Nephron progenitor cell (in vitro differentiated cells): ENCODE measurements around the gene CPPED1.

Experiments
- DNase-seq: peaks from one replicate; pipeline ENCODE4 v3.0.0; 2021
- H3K27ac Mint-ChIP-seq: 2 replicates; pipeline ENCODE4 v1.8.0; 2021; ENCODE audit warnings: mild to moderate bottlenecking, moderate library complexity, mixed read lengths
- H3K27me3 Mint-ChIP-seq: 2 replicates; pipeline ENCODE4 v1.8.0; 2021; ENCODE audit warnings: mild to moderate bottlenecking, low read depth, mixed read lengths; ENCODE audit not compliant: poor library complexity
- H3K36me3 Mint-ChIP-seq: 2 replicates; pipeline ENCODE4 v1.8.0; 2021; ENCODE audit warnings: low read depth, mixed read lengths
- H3K4me1 Mint-ChIP-seq: 2 replicates; pipeline ENCODE4 v1.8.0; 2021; ENCODE audit warnings: mixed read lengths
- H3K4me3 Mint-ChIP-seq: 2 replicates; pipeline ENCODE4 v1.8.0; 2021; ENCODE audit warnings: mild to moderate bottlenecking, moderate library complexity, mixed read lengths
- H3K9me3 Mint-ChIP-seq: 2 replicates; pipeline ENCODE4 v1.8.0; 2021; ENCODE audit warnings: mild to moderate bottlenecking, moderate library complexity, mixed read lengths
- TF ChIP-seq, protein P1 (sequence below): fragments of 200-600 bp; sonication (generic); IDR thresholded peaks from 2 replicates; pipeline ENCODE4 v1.5.0; 2021; ENCODE audit warnings: antibody characterized with exemption

Gene CPPED1

DNA sequence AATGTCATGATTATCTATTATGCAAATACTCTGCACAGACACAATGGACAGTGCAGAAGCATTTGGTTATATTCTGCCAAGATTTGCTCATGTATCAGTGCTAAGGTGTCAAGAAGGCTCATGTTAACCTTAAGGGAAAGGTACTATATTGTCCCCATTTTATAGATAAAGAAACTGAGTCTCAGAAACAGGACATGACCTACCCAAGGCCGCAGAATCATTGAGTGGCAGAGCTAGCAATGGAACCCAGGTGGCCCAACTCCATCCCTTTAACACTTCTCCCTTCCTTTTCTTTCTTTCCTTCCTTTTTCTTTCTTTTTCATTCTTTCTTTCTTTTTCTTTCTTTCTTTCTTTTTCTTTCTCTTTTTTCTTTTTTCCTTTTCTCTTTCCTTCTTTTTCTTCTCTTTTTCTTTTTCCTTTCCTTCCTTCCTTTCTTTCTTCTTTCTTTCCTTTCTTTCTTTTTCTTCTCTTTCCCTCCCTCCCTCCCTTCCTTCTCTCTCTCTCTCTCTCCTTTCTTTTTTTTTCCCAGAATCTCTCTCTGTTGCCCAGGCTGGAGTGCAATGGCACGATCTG is 149.8 kb downstream of the CPPED1 start:
- no peak overlapping the region for H3K4me3 Mint-ChIP-seq
- H3K9me3 Mint-ChIP-seq: peaks cover 4% of the 10 kb centered on the region
- peaks cover 18% of the 10 kb centered on the region for H3K27me3 Mint-ChIP-seq
- TF ChIP-seq, protein P1, sequence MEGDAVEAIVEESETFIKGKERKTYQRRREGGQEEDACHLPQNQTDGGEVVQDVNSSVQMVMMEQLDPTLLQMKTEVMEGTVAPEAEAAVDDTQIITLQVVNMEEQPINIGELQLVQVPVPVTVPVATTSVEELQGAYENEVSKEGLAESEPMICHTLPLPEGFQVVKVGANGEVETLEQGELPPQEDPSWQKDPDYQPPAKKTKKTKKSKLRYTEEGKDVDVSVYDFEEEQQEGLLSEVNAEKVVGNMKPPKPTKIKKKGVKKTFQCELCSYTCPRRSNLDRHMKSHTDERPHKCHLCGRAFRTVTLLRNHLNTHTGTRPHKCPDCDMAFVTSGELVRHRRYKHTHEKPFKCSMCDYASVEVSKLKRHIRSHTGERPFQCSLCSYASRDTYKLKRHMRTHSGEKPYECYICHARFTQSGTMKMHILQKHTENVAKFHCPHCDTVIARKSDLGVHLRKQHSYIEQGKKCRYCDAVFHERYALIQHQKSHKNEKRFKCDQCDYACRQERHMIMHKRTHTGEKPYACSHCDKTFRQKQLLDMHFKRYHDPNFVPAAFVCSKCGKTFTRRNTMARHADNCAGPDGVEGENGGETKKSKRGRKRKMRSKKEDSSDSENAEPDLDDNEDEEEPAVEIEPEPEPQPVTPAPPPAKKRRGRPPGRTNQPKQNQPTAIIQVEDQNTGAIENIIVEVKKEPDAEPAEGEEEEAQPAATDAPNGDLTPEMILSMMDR: no peak
- H3K4me1 Mint-ChIP-seq: peaks cover 18% of the 10 kb centered on the region
- no peaks in the 10 kb centered on the region for H3K36me3 Mint-ChIP-seq
- H3K27ac Mint-ChIP-seq: no peak overlapping the region
- DNase-seq: no peak

DNA sequence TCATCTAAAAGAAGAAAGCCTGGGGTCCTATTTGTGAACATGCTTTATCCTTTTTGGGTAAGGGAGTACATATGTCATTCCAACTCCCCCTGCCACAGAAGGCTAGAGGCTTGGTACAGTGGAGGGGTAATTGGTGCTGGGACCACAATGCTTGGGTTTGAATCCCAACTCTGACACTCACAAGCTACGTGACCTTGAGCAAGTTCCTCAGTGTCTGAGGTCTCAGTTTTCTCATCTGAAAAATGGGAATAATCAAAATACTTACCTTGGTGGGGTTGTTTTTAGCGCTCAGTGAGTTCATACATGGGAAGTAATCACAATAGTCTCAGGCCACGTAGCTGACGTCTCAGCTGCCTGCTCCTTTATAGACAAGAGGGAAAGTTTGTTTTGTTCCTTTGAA is 150.8 kb downstream of the CPPED1 start:
- no peaks in the 10 kb centered on the region for H3K36me3 Mint-ChIP-seq
- DNase-seq: no peak
- peaks cover 4% of the 10 kb centered on the region for H3K9me3 Mint-ChIP-seq
- no peak overlapping the region for H3K27ac Mint-ChIP-seq
- peaks cover 18% of the 10 kb centered on the region for H3K27me3 Mint-ChIP-seq
- no peak overlapping the region for H3K4me3 Mint-ChIP-seq
- H3K4me1 Mint-ChIP-seq: peaks cover 18% of the 10 kb centered on the region
- TF ChIP-seq, protein P1: no peak

DNA sequence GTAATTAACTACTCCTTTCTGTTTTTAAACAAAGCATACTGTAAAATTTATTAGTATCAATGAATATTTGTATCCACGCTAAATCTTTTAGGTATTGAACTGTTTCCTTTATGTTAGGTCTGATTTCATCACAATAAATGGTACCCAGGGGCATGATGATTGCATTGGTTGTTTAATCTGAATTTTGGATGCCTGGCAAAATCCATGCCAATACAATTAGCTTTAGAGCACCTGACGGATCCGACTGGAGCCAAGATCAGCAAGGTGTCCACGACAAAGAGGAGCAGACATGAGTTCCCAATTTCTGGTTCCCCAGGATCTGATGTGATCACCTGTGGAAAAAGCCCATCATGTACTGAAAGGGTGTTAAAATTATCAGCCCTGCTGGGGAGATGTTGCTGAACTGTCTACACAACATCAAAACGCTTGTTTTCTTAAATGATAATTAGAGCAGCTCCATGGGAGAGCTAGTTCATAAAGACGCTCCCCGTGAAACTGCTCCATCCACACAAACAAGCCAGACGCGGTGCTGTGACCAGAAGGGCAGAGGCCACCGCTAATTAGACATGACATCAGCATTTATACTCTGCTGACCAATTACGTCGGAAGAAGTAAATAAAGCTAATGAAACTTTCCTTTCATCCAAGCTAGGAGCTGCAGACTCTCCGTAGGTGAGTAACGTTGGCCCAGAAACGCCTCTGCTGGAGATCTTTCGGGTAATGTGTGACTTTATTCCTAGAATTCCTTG is 151.7 kb downstream of the CPPED1 start:
- no peak overlapping the region for H3K4me3 Mint-ChIP-seq
- DNase-seq: no peak
- H3K27me3 Mint-ChIP-seq: peaks cover 18% of the 10 kb centered on the region
- H3K9me3 Mint-ChIP-seq: no peaks in the 10 kb centered on the region
- TF ChIP-seq, protein P1: no peak
- H3K36me3 Mint-ChIP-seq: no peaks in the 10 kb centered on the region
- no peak overlapping the region for H3K27ac Mint-ChIP-seq
- H3K4me1 Mint-ChIP-seq: peaks cover 18% of the 10 kb centered on the region

DNA sequence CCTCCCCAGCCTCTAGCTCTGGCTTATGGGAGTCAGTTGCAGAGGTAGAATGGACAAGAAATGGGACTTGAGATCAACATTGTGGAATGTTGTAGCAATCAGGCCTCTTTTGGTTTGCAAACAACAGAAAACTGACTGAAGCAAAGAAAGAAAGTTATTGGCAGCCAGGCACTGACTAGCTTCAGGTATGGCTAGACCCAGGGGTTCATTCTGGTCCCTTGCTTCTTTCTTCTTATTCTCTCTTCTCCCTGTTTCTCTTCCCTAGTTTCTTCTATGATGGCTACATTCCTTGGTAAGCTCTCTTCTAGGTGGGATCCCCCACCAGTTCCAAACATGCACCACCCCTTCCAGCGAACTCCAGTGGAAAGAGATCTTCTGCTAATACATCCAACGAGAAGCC is 154.3 kb downstream of the CPPED1 start:
- Mint-ChIP-seq H3K9me3 (no peaks in the 10 kb centered on the region), H3K36me3 (no peaks in the 10 kb centered on the region), H3K27ac (no peak overlapping the region), H3K4me3 (no peak overlapping the region), H3K4me1 (peaks cover 18% of the 10 kb centered on the region), H3K27me3 (peaks cover 19% of the 10 kb centered on the region)
- DNase-seq: no peak
- TF ChIP-seq, protein P1: no peak

DNA sequence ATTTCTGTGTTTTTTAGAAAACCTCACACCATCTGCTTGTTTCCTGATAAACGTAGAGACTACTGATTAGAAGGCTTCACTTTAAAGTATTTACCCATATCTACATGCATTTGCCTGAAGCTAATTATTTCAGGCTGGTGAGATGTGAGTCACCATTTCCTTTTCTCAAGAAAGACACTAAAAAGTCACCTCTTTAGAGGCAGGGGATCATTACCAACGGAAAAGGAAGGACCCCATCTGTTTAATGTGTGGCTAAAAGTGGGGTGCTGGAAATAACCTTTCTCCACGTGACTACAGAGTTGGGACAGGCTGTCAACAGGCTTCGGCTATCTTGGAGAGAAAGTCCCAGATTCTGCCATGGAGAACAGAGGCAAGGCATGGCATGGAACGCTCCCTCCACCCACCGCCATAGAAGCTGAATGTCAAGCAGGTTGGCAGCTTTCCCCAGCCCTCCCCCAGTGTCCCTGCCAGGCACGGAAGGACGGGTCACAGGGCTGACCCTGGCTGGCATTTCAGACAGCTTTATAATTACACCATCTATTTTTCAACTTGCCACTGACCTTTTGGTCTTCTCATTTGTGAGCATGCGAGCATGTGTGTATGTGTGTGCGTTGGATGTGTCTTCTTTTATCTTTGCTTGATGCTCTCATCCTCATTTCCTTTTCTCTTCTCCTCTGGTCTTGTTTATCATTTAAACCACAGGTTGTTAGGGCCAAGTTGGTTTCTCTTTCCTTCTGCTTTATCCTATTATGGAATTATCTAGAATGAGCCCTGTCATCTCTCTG is 157.0 kb downstream of the CPPED1 start:
- H3K4me3 Mint-ChIP-seq: no peak overlapping the region
- H3K9me3 Mint-ChIP-seq: no peaks in the 10 kb centered on the region
- peak overlapping the region; percentile 15 for H3K27ac Mint-ChIP-seq
- peaks cover 27% of the 10 kb centered on the region for H3K27me3 Mint-ChIP-seq
- TF ChIP-seq, protein P1: no peak
- H3K36me3 Mint-ChIP-seq: no peaks in the 10 kb centered on the region
- DNase-seq: no peak
- peaks cover 12% of the 10 kb centered on the region for H3K4me1 Mint-ChIP-seq
